ENCODE data around the gene LYSMD1.

GRCh38 chr1:151147132-151147503 is 18.6 kb downstream of the LYSMD1 start:
- TF ChIP-seq EZH2 (IDR thresholded peaks at IDR 0.05; ENCODE audit: borderline replicate concordance, low read depth, low read length, severe bottlenecking) (no peak), CTCF (IDR thresholded peaks at IDR 0.05; ENCODE audit: extremely low read depth in 1 of 2, insufficient read depth in 1 of 2, low read depth in 1 of 2, low read length in 2 of 2) (no peak), POLR2A (IDR thresholded peaks at IDR 0.05; ENCODE audit: low read depth, low read length) (no peak), MYC (IDR thresholded peaks at IDR 0.05; ENCODE audit: low read depth, low read length) (no peak), POLR2AphosphoS5 (IDR thresholded peaks at IDR 0.05; ENCODE audit: insufficient read depth, low read depth, low read length) (no peak)
